GM13976 (cell line): ENCODE results near the gene NPAS3.

ENCODE experiments used
- DNase-seq: peaks from one replicate; pipeline ENCODE4 v3.0.0; 2012; ENCODE audit warnings: low spot score
- CTCF ChIP-seq: IDR thresholded peaks from 2 replicates; pipeline ENCODE4 v1.5.1; 2012; ENCODE audit warnings: borderline replicate concordance, mild to moderate bottlenecking; ENCODE audit not compliant: insufficient read depth; ENCODE audit errors: extremely low read depth, missing control alignments, control extremely low read depth
- in situ Hi-C: fragments of 300-500 bp; cut with MboI; formaldehyde crosslinking; loops from one replicate; pipeline ENCODE4 v1.12.0; 2022; ENCODE audit warnings: low sequenced_read_pairs, mixed read lengths, inconsistent platforms; ENCODE audit not compliant: unreplicated experiment

The NPAS3 gene

GRCh38 chr14:33634631-33635030, 696.0 kb downstream of the NPAS3 start:
- DNase-seq: no peak
- in situ Hi-C loops: no loop called here
- no peak for TF ChIP-seq CTCF

- DNase-seq: no peak
- in situ Hi-C loops: no loop called here
Observed at GRCh38 chr14:33636716-33637115, 698.0 kb downstream of the NPAS3 start.

GRCh38 chr14:33642080-33642479, 703.4 kb downstream of the NPAS3 start:
- in situ Hi-C loops: no loop called here
- TF ChIP-seq CTCF: no peak
- no peak for DNase-seq

More at GRCh38 chr14:33636716-33637115, 698.0 kb downstream of the NPAS3 start:
- no peak for TF ChIP-seq CTCF

GRCh38 chr14:33642691-33643244, 704.1 kb downstream of the NPAS3 start:
- no peak for DNase-seq
- TF ChIP-seq CTCF: no peak
- in situ Hi-C loops: no loop called here

GRCh38 chr14:33643426-33644181, 704.9 kb downstream of the NPAS3 start:
- TF ChIP-seq CTCF: no peak
- in situ Hi-C loops: no loop called here
- DNase-seq: no peak

- in situ Hi-C loops: no loop called here
- no peak for DNase-seq
- TF ChIP-seq CTCF: no peak
Observed at GRCh38 chr14:33646692-33647260, 708.1 kb downstream of the NPAS3 start.
